Body of pancreas (tissue), 4 donors: Measurements from ENCODE around the gene VWDE. TPM values are rescaled to one million over a fixed set of nuclear protein-coding genes. Genes with fewer than 3 reads are reported as not detected.

Source experiments
- ATAC-seq: fragments of 150-250 bp; one replicate; pipeline ENCODE4 v1.9.1; 2016
- DNase-seq, 4 donors: peaks; one replicate each; pipeline ENCODE4 v3.0.0-alpha.2; 2019
- H3K27ac ChIP-seq, 4 donors: fragments of 200-600 bp; sonication (generic); 1 replicate in 3 of 4; 2 replicates in 1 of 4; pipeline versions ENCODE4 v1.5.1 to v1.6.1; 2016 to 2019; ENCODE audit warnings: mild to moderate bottlenecking in 1 of 4, mixed read lengths in 1 of 4, moderate library complexity in 1 of 4
- H3K27me3 ChIP-seq, 2 donors: fragments of 200-600 bp; sonication (generic); one replicate each; pipeline ENCODE4 v1.6.0; 2016; ENCODE audit warnings: mild to moderate bottlenecking in 1 of 2
- H3K36me3 ChIP-seq, 2 donors: fragments of 200-600 bp; sonication (generic); replicated peaks in 1 of 2; 2 replicates each; pipeline ENCODE4 v1.5.1; 2016; ENCODE audit warnings: low read depth in 2 of 2; ENCODE audit not compliant: insufficient read depth in 1 of 2
- H3K4me1 ChIP-seq: fragments of 200-600 bp; sonication (generic); one replicate; pipeline ENCODE4 v1.6.0; 2016
- H3K4me3 ChIP-seq, 2 donors: fragments of 200-600 bp; sonication (generic); 1 replicate in 1 of 2; 2 replicates in 1 of 2; pipeline ENCODE4 v1.5.1; 2016 to 2019
- H3K9me3 ChIP-seq, 3 donors: fragments of 200-600 bp; sonication (generic); 1 replicate in 2 of 3; 2 replicates in 1 of 3; pipeline ENCODE4 v1.5.1; 2016
- POLR2A ChIP-seq, 3 donors: fragments of 450-650 bp; IDR thresholded peaks; one replicate each; pipeline ENCODE4 v1.6.1; 2016; ENCODE audit warnings: antibody characterized with exemption in 3 of 3, mild to moderate bottlenecking in 2 of 3
- WGBS, 2 donors: methylation state at CpG; one replicate each; pipeline ENCODE4 v1.1.5; 2017; 5-methylcytosine and 5-hydroxymethylcytosine counted together
- intact Hi-C: fragments of 100-400 bp; cut with DNase I; formaldehyde crosslinking; loops from one replicate; pipeline ENCODE4 v1.15.1; 2023
- total RNA-seq, 2 donors: library from RNA; depleted of rRNA; stranded (reverse); fragments of >200 nt; gene quantifications; one replicate each; pipeline ENCODE4 v1.1.0, GENCODE V29; 2016
- TF ChIP-seq, protein P1 (sequence below), 7 experiments: fragments of 450-650 bp in 4 of 7; fragments of 200-600 bp in 3 of 7; sonication (generic) in 3 of 7; IDR thresholded peaks; one replicate each; pipeline ENCODE4 v1.5.1; 2016 to 2019; ENCODE audit warnings: antibody characterized with exemption in 7 of 7

VWDE gene
- total RNA-seq, 2 donors from 2014 or later: 1.6 to 2.6 TPM

DNA sequence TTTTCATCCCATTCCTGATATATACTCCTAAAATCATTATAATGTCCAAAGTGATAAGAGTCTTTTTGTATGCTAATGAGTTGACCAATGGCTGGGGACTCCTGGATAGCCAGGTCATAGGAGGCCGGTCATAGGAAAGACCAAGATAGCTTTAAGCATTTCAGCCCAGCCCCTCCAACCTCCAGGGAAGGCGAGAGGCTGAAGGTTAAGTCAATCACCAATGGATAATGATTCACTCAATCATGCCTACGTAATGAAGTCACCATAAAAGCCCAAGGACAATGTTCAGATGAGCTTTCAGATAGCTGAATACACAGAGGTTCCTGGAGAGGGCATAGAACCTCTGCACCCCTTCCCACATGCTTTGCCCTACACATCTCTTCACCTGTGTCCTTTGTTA lies 75.7 kb downstream of the VWDE start:
- H3K27me3 ChIP-seq: no peaks in the 10 kb centered on the region
- no peaks in the 10 kb centered on the region for H3K36me3 ChIP-seq
- H3K4me3 ChIP-seq: no peak overlapping the region
- no peak overlapping the region for H3K27ac ChIP-seq
- H3K4me1 ChIP-seq: no peaks in the 10 kb centered on the region
- no peaks in the 10 kb centered on the region for H3K9me3 ChIP-seq
- 47 to 51% methylated on average over 3 of the region's 3 CpGs for WGBS, 2 donors
- DNase-seq (no peak), ATAC-seq (no peak)
- TF ChIP-seq, protein P1, sequence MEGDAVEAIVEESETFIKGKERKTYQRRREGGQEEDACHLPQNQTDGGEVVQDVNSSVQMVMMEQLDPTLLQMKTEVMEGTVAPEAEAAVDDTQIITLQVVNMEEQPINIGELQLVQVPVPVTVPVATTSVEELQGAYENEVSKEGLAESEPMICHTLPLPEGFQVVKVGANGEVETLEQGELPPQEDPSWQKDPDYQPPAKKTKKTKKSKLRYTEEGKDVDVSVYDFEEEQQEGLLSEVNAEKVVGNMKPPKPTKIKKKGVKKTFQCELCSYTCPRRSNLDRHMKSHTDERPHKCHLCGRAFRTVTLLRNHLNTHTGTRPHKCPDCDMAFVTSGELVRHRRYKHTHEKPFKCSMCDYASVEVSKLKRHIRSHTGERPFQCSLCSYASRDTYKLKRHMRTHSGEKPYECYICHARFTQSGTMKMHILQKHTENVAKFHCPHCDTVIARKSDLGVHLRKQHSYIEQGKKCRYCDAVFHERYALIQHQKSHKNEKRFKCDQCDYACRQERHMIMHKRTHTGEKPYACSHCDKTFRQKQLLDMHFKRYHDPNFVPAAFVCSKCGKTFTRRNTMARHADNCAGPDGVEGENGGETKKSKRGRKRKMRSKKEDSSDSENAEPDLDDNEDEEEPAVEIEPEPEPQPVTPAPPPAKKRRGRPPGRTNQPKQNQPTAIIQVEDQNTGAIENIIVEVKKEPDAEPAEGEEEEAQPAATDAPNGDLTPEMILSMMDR (IDR thresholded peaks at IDR 0.05): no peak
- no peak for TF ChIP-seq POLR2A (IDR thresholded peaks at IDR 0.05)
- intact Hi-C loops: loop anchor here (5.0 to 10.0 kb wide), 2 partner anchors 256 to 903 kb away; no protein-coding TSS in a partner anchor

- no peaks in the 10 kb centered on the region for H3K27me3 ChIP-seq
- no peak overlapping the region for H3K4me3 ChIP-seq
- no peaks in the 10 kb centered on the region for H3K4me1 ChIP-seq
- intact Hi-C loops: loop anchor here (5.0 to 10.0 kb wide), 2 partner anchors 253 to 901 kb away; no protein-coding TSS in a partner anchor
- DNase-seq (no peak), ATAC-seq (no peak)
- H3K9me3 ChIP-seq: no peaks in the 10 kb centered on the region
- no peaks in the 10 kb centered on the region for H3K36me3 ChIP-seq
- TF ChIP-seq, protein P1 (IDR thresholded peaks at IDR 0.05): no peak
- TF ChIP-seq POLR2A (IDR thresholded peaks at IDR 0.05): no peak
- no peak overlapping the region for H3K27ac ChIP-seq
These were observed 78.0 kb downstream of the VWDE start for GRCh38 chr7:12325646-12326045.

- ATAC-seq: no peak
- 47 to 57% methylated on average over 10 of the region's 10 CpGs for WGBS, 2 donors
- Histone ChIP-seq H3K9me3 (no peaks in the 10 kb centered on the region), H3K27me3 (no peaks in the 10 kb centered on the region), H3K27ac (no peak overlapping the region), H3K4me3 (no peak overlapping the region), H3K4me1 (no peaks in the 10 kb centered on the region), H3K36me3 (no peaks in the 10 kb centered on the region)
- TF ChIP-seq, protein P1 (IDR thresholded peaks at IDR 0.05): no peak
- TF ChIP-seq POLR2A (IDR thresholded peaks at IDR 0.05): no peak
- intact Hi-C loops: loop anchor here (10.0 kb wide), 1 partner anchor 899 kb away; no protein-coding TSS in a partner anchor
- no peak for DNase-seq
These were observed 80.2 kb downstream of the VWDE start for GRCh38 chr7:12323415-12323814.

- WGBS, 2 donors: 43 to 44% methylated on average over 3 of the region's 3 CpGs
These were observed 80.8 kb downstream of the VWDE start for GRCh38 chr7:12322903-12323300.

More at GRCh38 chr7:12322903-12323300, 80.8 kb downstream of the VWDE start:
- Histone ChIP-seq H3K27ac (no peak overlapping the region), H3K4me3 (no peak overlapping the region), H3K27me3 (no peaks in the 10 kb centered on the region), H3K36me3 (no peaks in the 10 kb centered on the region), H3K9me3 (no peaks in the 10 kb centered on the region), H3K4me1 (peaks cover 3% of the 10 kb centered on the region)
- ATAC-seq (no peak), DNase-seq (no peak)
- intact Hi-C loops: loop anchor here (10.0 kb wide), 1 partner anchor 898 kb away; no protein-coding TSS in a partner anchor
- no peak for TF ChIP-seq POLR2A (IDR thresholded peaks at IDR 0.05)
- TF ChIP-seq, protein P1 (IDR thresholded peaks at IDR 0.05): no peak
